ENCODE measurements around the gene PHF1.

DNA sequence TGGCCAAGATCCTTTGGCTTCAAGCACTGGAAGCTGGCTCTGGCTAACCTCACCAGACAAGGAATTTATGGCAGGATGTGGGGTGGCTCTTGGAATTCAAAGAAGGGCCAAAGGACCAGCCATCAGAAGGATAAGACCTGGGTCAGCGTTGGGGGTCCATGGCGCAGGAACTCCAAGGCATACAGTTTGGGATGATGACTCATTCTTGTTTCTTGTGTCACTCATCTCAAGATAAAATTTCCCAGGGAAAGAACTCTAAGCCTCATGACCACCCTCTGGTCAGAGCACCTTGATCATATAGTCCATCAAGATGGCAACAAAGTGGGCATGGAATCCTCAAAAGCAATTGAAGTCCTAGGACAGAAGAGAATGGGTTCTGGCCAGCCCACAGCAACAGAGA, 48.4 kb downstream of the PHF1 start:
- TF ChIP-seq POLR2A (IDR thresholded peaks at IDR 0.05) = no peak
- TF ChIP-seq, protein P1, sequence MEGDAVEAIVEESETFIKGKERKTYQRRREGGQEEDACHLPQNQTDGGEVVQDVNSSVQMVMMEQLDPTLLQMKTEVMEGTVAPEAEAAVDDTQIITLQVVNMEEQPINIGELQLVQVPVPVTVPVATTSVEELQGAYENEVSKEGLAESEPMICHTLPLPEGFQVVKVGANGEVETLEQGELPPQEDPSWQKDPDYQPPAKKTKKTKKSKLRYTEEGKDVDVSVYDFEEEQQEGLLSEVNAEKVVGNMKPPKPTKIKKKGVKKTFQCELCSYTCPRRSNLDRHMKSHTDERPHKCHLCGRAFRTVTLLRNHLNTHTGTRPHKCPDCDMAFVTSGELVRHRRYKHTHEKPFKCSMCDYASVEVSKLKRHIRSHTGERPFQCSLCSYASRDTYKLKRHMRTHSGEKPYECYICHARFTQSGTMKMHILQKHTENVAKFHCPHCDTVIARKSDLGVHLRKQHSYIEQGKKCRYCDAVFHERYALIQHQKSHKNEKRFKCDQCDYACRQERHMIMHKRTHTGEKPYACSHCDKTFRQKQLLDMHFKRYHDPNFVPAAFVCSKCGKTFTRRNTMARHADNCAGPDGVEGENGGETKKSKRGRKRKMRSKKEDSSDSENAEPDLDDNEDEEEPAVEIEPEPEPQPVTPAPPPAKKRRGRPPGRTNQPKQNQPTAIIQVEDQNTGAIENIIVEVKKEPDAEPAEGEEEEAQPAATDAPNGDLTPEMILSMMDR (IDR thresholded peaks at IDR 0.05) = no peak
